Fibroblast of villous mesenchyme (primary cell): ENCODE measurements around the gene PEPD. TPM values are rescaled to one million over a fixed set of nuclear protein-coding genes. Genes with fewer than 3 reads are reported as not detected.

Experiments
- DNase-seq: peaks from one replicate; pipeline ENCODE4 v3.0.0-alpha.2; 2010; ENCODE audit warnings: low read depth
- H3K4me3 ChIP-seq: 2 replicates; pipeline ENCODE4 v1.5.1; 2011; ENCODE audit warnings: low read depth, mild to moderate bottlenecking, low read length
- total RNA-seq: library from RNA; depleted of rRNA; stranded (reverse); fragments of >200 nt; gene quantifications from 2 replicates; pipeline ENCODE4 v1.2.3, GENCODE V29; 2012
- TF ChIP-seq, protein P1 (sequence below): IDR thresholded peaks from 2 replicates; pipeline ENCODE4 v1.5.1; 2012; ENCODE audit warnings: low read depth, mild to moderate bottlenecking, low read length; ENCODE audit not compliant: insufficient read depth

Gene PEPD
- total RNA-seq, 1 donor, result 66.1 TPM

DNA sequence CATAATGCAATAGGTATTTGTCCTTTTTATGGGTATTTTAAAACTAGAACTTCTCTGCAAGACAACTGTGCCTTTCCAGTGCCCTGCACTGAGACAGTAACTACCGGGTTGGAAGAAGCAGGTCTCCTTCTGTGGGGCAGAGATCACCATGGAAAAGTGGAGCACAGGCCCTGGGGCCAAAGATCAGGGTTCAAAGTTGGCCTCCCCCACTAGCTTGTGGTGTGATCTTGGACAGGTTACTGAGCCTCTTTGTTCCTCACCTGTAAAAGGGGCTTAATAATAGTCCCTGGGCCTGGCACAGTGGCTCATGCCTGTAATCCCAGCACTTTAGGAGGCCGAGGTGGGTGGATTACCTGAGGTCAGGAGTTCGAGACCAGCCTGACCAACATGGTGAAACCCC is 79.8 kb downstream of the PEPD start:
- TF ChIP-seq, protein P1, sequence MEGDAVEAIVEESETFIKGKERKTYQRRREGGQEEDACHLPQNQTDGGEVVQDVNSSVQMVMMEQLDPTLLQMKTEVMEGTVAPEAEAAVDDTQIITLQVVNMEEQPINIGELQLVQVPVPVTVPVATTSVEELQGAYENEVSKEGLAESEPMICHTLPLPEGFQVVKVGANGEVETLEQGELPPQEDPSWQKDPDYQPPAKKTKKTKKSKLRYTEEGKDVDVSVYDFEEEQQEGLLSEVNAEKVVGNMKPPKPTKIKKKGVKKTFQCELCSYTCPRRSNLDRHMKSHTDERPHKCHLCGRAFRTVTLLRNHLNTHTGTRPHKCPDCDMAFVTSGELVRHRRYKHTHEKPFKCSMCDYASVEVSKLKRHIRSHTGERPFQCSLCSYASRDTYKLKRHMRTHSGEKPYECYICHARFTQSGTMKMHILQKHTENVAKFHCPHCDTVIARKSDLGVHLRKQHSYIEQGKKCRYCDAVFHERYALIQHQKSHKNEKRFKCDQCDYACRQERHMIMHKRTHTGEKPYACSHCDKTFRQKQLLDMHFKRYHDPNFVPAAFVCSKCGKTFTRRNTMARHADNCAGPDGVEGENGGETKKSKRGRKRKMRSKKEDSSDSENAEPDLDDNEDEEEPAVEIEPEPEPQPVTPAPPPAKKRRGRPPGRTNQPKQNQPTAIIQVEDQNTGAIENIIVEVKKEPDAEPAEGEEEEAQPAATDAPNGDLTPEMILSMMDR, result no peak
- H3K4me3 ChIP-seq, result no peak overlapping the region
- no peak for DNase-seq

DNA sequence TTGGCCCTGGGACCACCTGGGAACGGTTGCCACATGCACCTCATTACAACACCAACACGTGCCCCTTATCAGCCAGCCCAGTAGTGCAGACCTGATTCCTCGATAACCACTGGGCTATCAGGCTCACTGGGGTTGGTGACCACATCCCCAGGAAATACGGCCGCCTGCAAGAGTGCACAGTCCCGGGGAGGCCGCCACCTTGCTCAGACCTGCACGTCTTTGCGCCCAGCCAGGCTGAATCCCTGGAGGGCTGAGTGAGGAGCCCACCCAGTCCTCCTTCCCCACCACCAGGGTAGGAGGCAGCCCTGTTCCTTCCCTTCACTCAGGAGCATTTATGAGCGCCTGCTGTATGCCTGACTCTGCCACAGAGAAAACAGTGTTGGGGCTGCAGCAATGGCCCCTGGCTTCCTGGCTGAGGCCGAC is 80.3 kb downstream of the PEPD start:
- DNase-seq, result no peak
- TF ChIP-seq, protein P1, result no peak
- H3K4me3 ChIP-seq, result no peak overlapping the region

GRCh38 chr19:33440682-33441081 is 80.9 kb downstream of the PEPD start:
- H3K4me3 ChIP-seq, result no peak overlapping the region
- TF ChIP-seq, protein P1, result no peak
- DNase-seq, result no peak

- H3K4me3 ChIP-seq, result no peak overlapping the region
- no peak for DNase-seq
- TF ChIP-seq, protein P1, result no peak
Observed at GRCh38 chr19:33440241-33440640, 81.3 kb downstream of the PEPD start.

DNA sequence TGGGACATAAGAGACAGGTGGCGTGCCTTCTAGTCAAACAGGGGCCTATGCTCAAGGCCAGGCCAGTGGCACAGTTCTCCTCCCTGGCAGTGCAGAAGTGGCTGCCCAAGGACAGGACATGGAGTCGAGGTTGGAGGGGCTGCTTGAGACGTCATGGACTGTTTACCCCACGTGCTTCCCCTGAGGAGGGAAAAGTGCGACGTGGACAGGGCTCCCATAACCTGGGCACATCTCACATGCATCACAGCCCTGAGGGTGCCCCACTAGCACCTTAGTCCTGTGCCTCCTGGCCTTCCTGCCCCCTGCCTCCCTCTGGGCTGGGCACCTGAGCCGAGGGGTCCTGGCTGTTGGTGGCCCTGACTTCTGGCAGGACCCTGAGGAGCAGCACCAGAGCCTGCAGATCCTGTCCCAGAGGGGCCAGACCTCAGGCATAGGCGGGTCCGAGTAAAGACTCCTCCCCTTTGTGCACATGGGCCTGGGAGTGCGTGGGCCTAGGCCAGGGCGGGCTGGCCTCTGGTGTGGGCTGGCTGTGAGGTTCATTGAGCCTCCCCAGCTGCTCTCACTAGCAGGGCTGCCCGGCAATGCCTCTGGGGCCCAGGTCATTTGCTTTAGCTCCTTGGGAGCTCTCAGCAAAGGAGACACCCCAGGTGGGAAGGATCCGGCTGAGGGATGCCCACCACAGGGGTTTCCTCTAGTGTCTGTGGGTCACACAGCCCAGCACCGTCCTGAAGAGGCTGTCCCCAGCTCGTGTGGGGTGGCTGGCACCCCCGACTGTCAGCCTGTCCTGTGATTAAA is 82.4 kb downstream of the PEPD start:
- H3K4me3 ChIP-seq, result no peak overlapping the region
- TF ChIP-seq, protein P1, result no peak
- DNase-seq, result no peak

DNA sequence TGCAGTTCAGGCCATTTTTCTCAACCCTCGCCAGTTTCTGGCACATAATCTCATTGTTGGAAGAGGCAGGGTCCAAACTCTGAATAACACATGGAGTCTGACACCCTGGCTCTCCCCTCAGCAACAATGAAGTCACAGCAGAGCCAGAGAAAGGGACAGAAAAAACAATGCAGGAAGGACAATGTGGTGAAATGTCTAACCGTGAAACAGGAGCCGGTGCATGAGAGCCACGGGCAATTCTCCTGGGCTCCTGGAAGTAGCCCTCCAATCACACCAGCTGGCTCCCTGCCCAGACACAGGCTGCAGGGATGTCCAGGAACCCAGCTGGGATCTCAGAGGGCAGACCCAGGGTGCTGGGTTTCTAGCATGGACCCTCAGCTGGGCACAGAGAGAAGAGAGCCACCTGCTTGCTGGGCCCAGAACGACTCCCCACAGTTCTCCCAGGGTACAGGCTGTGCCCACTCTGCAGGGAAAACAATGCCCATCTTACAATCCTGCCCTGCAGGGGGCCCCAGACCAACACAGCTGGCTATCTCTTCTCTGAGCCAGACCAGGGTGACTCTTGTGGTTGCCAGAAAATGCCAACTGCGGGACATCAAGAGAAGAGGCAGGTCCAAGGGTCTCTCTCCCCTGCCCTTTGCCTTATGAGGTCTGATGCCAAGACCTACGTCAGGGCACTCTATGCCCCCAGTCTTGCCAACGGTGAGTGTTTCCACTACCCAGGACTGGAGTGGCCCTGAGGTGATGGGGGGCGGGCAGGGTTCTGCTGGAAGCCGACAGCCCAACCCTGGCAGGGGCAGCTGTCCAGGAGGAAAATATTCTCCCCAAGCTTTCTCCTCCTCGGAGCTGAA is 83.5 kb downstream of the PEPD start:
- TF ChIP-seq, protein P1, result peak; percentile 10
- no peak for DNase-seq

More for the DNA sequence above, 83.5 kb downstream of the PEPD start:
- H3K4me3 ChIP-seq, result no peak overlapping the region
